Spleen (tissue), 13 donors: ENCODE measurements around the gene RGPD3. TPM values are rescaled to one million over a fixed set of nuclear protein-coding genes. Genes with fewer than 3 reads are reported as not detected.
"Not testable (repeated sequence)": the region's sequence is repeated elsewhere in the genome, so short reads cannot be mapped to it uniquely, and the experiment has no call there.

Experiments
- DNase-seq: peaks from one replicate; pipeline ENCODE4 v3.0.0-alpha.2; 2020
- H3K27ac ChIP-seq, 8 donors: fragments of 200-600 bp; sonication (generic) in 7 of 8; 1 replicate in 4 of 8; 2 replicates in 4 of 8; pipeline versions ENCODE4 v1.5.0 to v1.8.0; 2016 to 2021; ENCODE audit warnings: inconsistent platforms in 4 of 8, mild to moderate bottlenecking in 4 of 8, moderate library complexity in 1 of 8
- H3K27me3 ChIP-seq, 7 donors: fragments of 200-600 bp; sonication (generic) in 6 of 7; replicated peaks in 1 of 7; 1 replicate in 4 of 7; 2 replicates in 3 of 7; pipeline versions ENCODE4 v1.5.0 to v1.8.0; 2016 to 2021; ENCODE audit warnings: inconsistent platforms in 3 of 7, mild to moderate bottlenecking in 1 of 7
- H3K36me3 ChIP-seq, 6 donors: fragments of 200-600 bp; sonication (generic) in 5 of 6; 1 replicate in 4 of 6; 2 replicates in 2 of 6; pipeline versions ENCODE4 v1.5.0 to v1.8.0; 2016 to 2021; ENCODE audit warnings: inconsistent platforms in 2 of 6
- H3K4me1 ChIP-seq, 6 donors: fragments of 200-600 bp; sonication (generic) in 5 of 6; 1 replicate in 3 of 6; 2 replicates in 3 of 6; pipeline versions ENCODE4 v1.5.0 to v1.8.0; 2016 to 2021; ENCODE audit warnings: inconsistent platforms in 3 of 6
- H3K4me3 ChIP-seq, 8 donors: fragments of 200-600 bp; sonication (generic) in 7 of 8; 1 replicate in 4 of 8; 2 replicates in 4 of 8; pipeline versions ENCODE4 v1.5.0 to v1.8.0; 2016 to 2021; ENCODE audit warnings: inconsistent platforms in 4 of 8, mild to moderate bottlenecking in 4 of 8, moderate library complexity in 2 of 8
- H3K9me3 ChIP-seq, 8 donors: fragments of 200-600 bp; sonication (generic) in 7 of 8; 1 replicate in 4 of 8; 2 replicates in 4 of 8; pipeline versions ENCODE4 v1.5.0 to v1.8.0; 2016 to 2021; ENCODE audit warnings: inconsistent platforms in 4 of 8
- POLR2A ChIP-seq, 3 donors: fragments of 450-650 bp; IDR thresholded peaks; one replicate each; pipeline ENCODE4 v1.5.1; 2017; ENCODE audit warnings: antibody characterized with exemption in 3 of 3, mild to moderate bottlenecking in 1 of 3
- POLR2AphosphoS5 ChIP-seq, 3 donors: sonication (generic); formaldehyde crosslinking; IDR thresholded peaks; one replicate each; pipeline ENCODE4 v1.5.1; 2017; ENCODE audit warnings: antibody characterized with exemption in 3 of 3
- WGBS, 5 donors: extraction: QIAGEN DNeasy Blood & Tissue Kit in 3 of 5; methylation state at CpG; one replicate each; pipeline versions ENCODE4 v1.1.5 to v1.1.7; 2013 to 2018; 5-methylcytosine and 5-hydroxymethylcytosine counted together
- intact Hi-C: fragments of 100-400 bp; cut with DNase I; formaldehyde crosslinking; loops from one replicate; pipeline ENCODE4 v1.15.0; 2023; ENCODE audit warnings: low total_unique reads
- long read RNA-seq, 2 donors: transcript quantifications; one replicate each; lab custom pipeline, GENCODE V29; 2026
- polyA plus RNA-seq, 3 donors: library from polyadenylated mRNA; stranded (reverse); fragments of 200-250 nt; gene quantifications; one replicate each; pipeline ENCODE4 v1.2.1, GENCODE V29; 2013
- total RNA-seq, 7 donors: library from RNA; depleted of rRNA in 3 of 7; stranded (reverse); fragments of >200 nt in 3 of 7; fragmentation: NEBNext Ultra II Directional in 4 of 7; extraction: Animal tissue kit (Norgen Biotek cat#: 25700) in 4 of 7; gene quantifications; one replicate each; pipeline versions ENCODE4 v1.1.0 to v1.2.1, GENCODE V29; 2016 to 2021
- TF ChIP-seq, protein P1 (sequence below), 11 experiments: fragments of 200-600 bp in 7 of 11; fragments of 450-650 bp in 4 of 11; sonication (generic) in 4 of 11; IDR thresholded peaks in 8 of 11; conservative IDR thresholded peaks in 3 of 11; 1 replicate in 7 of 11; 2 replicates in 4 of 11; pipeline versions ENCODE4 v1.4.0 to v1.8.0; 2016 to 2021; ENCODE audit warnings: antibody characterized with exemption in 11 of 11, inconsistent platforms in 4 of 11, mild to moderate bottlenecking in 1 of 11
- donor health status: healthy with polysubstance abuse.
- donor health status: DM: no; HTN: no; CAD: no; lungs with moderate emphysema.
- donor health status: DM: no; HTN: no; CAD: no.
- donor health status: Bipolar disorder and iron deficiency.
- donor health status: healthy.
- donor health status: DM: no; HTN: no; CAD: no.
- donor health status: DM: yes; HTN: yes; CAD: no.

RGPD3 gene
- total RNA-seq, result 1 to 10 TPM in 6 of 7 donors, under 1 TPM in 1; 0.27 to 3.5 (median 1.4) TPM
- polyA plus RNA-seq, result under 1 TPM; 0.07 to 0.22 (median 0.11) TPM
- long read RNA-seq, donor 1, result 0 reads
- long read RNA-seq, donor 2, result 0 reads

DNA sequence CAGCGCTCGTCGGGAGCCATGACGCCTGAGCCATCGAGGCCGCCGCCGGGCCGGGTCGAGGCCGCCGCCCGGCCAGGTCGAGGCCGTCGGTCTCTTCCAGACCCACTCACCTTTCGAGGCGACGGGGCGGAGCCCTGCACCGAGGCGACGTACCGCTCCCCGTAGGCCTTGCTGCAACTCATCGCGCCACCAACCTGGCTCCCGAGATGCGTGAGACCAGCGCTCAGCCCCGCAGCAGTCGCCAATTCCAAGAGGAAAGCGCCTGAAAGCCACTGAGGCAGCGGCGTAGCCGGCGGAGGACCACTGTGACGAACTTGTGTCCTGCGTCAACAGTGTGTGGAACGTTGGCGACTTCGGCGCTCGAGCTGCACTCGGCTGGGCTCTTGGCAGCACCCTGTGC is at the start of gene RGPD3:
RGPD3 (minus strand) TSS at position 307 of the 400 bp plus-strand sequence; CDS start at position 182, 125 bp downstream.
- WGBS, 5 donors, result 93 to 98% (median 96%) methylated on average over 24 to 45 of the region's 45 CpGs
- intact Hi-C loops, H3K4me1 ChIP-seq, H3K36me3 ChIP-seq, H3K9me3 ChIP-seq, H3K27ac ChIP-seq, H3K4me3 ChIP-seq, H3K27me3 ChIP-seq: not testable (repeated sequence)
- DNase-seq, result peak; percentile 72

DNA sequence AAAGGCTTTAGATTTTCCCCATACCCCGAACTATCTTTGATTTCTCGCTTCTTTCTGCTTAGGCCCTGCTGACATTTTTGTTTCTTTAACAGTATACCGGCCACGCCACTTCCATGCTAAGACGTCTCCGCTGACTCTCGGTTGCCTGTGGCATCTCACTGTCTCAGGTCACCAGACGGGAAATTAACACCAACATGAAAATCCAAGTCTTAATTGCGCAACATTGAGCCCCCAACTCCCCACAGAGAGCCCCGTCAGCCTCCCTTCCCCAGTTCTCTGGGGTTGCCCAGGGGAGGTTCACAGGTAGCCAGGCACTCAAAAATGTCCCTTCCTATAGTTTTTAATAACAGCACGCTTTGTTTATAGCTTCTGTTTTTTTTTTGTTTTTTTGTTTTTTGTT is 49.1 kb upstream of the RGPD3 start:
- Histone ChIP-seq H3K36me3 (no peaks in the 10 kb centered on the region), H3K9me3 (no peaks in the 10 kb centered on the region), H3K4me1 (no peaks in the 10 kb centered on the region), H3K4me3 (no peak overlapping the region), H3K27me3 (no peaks in the 10 kb centered on the region), H3K27ac (no peak overlapping the region)
- TF ChIP-seq, protein P1, sequence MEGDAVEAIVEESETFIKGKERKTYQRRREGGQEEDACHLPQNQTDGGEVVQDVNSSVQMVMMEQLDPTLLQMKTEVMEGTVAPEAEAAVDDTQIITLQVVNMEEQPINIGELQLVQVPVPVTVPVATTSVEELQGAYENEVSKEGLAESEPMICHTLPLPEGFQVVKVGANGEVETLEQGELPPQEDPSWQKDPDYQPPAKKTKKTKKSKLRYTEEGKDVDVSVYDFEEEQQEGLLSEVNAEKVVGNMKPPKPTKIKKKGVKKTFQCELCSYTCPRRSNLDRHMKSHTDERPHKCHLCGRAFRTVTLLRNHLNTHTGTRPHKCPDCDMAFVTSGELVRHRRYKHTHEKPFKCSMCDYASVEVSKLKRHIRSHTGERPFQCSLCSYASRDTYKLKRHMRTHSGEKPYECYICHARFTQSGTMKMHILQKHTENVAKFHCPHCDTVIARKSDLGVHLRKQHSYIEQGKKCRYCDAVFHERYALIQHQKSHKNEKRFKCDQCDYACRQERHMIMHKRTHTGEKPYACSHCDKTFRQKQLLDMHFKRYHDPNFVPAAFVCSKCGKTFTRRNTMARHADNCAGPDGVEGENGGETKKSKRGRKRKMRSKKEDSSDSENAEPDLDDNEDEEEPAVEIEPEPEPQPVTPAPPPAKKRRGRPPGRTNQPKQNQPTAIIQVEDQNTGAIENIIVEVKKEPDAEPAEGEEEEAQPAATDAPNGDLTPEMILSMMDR (IDR thresholded peaks at IDR 0.05 in 8 of 11, conservative IDR thresholded peaks at IDR 0.05 in 3 of 11), result no peak
- TF ChIP-seq POLR2A (IDR thresholded peaks at IDR 0.05), result no peak
- no peak for TF ChIP-seq POLR2AphosphoS5 (IDR thresholded peaks at IDR 0.05)
- DNase-seq, result no peak
- WGBS, 5 donors, result 90 to 97% (median 92%) methylated on average over 11 of the region's 11 CpGs
- intact Hi-C loops, result no loop called here

DNA sequence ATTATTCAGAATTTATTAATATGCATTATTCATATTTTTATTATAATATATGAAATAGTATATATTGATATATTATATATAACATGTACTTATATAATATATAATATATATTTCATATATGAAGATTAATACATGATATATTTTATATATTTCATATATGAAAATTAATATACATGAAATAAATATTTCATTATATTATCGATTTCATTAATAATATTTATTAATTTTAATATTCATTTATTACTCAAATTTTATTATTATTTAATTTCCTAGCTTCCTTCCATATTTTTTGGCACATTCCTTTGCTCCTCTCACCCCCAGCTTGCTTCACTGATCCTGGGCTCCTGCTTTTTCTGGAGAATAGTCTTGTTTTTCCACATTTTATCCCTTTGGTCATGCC is 48.7 kb upstream of the RGPD3 start:
- 85 to 91% (median 88%) methylated on average over 1 of the region's 1 CpG for WGBS, 5 donors
- Histone ChIP-seq H3K27ac (no peak overlapping the region), H3K9me3 (no peaks in the 10 kb centered on the region), H3K36me3 (no peaks in the 10 kb centered on the region), H3K27me3 (no peaks in the 10 kb centered on the region), H3K4me3 (no peak overlapping the region), H3K4me1 (no peaks in the 10 kb centered on the region)
- no peak for DNase-seq
- intact Hi-C loops, result no loop called here
- TF ChIP-seq POLR2A (IDR thresholded peaks at IDR 0.05) (no peak), POLR2AphosphoS5 (IDR thresholded peaks at IDR 0.05) (no peak)
- TF ChIP-seq, protein P1 (IDR thresholded peaks at IDR 0.05 in 8 of 11, conservative IDR thresholded peaks at IDR 0.05 in 3 of 11), result no peak

DNA sequence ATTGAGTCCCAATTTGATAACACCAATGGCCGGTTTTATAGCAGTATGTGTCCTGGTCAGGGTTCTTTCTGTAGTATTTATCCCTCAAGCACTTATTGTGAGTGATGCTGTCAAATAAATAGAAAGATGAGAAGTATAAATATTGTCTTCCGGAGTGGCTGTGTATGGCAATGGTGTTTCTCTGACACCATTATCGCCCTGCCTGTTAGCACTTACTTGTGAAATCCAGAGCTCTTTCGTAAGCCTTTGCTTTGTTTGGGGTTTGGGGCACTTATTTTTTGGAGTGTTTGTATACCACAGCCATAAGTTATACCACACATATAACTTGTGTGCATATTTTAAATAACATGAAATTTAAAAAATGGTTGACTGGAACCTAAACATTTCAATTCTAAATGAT is 48.2 kb upstream of the RGPD3 start:
- 63 to 91% (median 84%) methylated on average over 4 of the region's 4 CpGs for WGBS, 5 donors
- no peak for DNase-seq
- TF ChIP-seq, protein P1 (IDR thresholded peaks at IDR 0.05 in 8 of 11, conservative IDR thresholded peaks at IDR 0.05 in 3 of 11), result no peak
- TF ChIP-seq POLR2A (IDR thresholded peaks at IDR 0.05), result no peak
- no peak for TF ChIP-seq POLR2AphosphoS5 (IDR thresholded peaks at IDR 0.05)
- Histone ChIP-seq H3K4me1 (no peaks in the 10 kb centered on the region), H3K9me3 (no peaks in the 10 kb centered on the region), H3K36me3 (no peaks in the 10 kb centered on the region), H3K27me3 (no peaks in the 10 kb centered on the region), H3K27ac (no peak overlapping the region), H3K4me3 (no peak overlapping the region)
- intact Hi-C loops, result no loop called here

DNA sequence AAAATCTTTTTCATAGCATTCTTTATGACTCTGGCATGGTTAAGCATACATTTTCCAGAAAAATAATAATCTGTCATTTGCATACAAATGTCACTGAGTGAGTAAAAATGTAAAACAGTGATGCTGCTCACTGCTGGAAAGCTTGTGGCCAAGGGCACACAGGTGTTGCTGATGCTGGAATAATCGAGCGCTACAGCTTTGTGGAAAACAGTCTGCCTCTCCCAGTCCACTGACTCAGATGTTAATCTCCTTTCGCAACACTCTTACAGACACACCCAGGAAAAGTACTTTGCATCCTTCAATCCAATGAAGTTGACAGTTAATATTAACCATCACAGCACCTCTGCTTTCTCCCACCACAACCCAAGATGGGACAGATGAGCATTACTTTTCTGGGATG is 46.6 kb upstream of the RGPD3 start:
- H3K27me3 ChIP-seq, H3K4me3 ChIP-seq, H3K36me3 ChIP-seq, intact Hi-C loops, H3K27ac ChIP-seq, H3K4me1 ChIP-seq, DNase-seq, H3K9me3 ChIP-seq: not testable (repeated sequence)
- 65 to 83% (median 76%) methylated on average over 3 of the region's 3 CpGs for WGBS, 5 donors

DNA sequence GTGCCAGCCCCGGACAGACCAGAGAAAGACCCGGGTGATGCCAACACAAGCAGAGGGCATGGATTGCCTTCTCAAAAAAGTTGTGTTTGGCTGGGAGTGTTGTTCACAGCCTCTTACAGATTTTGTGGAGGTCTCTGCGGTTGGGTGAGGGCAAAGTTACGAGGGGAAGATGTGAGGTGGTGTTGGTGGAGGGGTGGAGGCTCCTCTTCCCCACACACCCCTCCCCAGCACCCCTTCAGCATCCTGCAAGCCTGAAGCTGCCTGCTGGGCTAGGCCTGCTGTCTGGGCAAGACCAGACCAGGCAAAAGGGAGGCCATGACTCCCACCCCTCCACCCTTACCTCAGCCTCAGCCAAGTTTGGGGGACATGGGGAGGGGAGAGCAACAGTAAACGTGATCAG is 45.2 kb upstream of the RGPD3 start:
- H3K9me3 ChIP-seq, H3K36me3 ChIP-seq, H3K27me3 ChIP-seq, H3K4me3 ChIP-seq, H3K4me1 ChIP-seq, intact Hi-C loops, H3K27ac ChIP-seq, DNase-seq: not testable (repeated sequence)
- 80 to 100% (median 96%) methylated on average over 1 to 3 of the region's 5 CpGs; no CpG with 5 or more reads in 1 of the 5 donors for WGBS, 5 donors

DNA sequence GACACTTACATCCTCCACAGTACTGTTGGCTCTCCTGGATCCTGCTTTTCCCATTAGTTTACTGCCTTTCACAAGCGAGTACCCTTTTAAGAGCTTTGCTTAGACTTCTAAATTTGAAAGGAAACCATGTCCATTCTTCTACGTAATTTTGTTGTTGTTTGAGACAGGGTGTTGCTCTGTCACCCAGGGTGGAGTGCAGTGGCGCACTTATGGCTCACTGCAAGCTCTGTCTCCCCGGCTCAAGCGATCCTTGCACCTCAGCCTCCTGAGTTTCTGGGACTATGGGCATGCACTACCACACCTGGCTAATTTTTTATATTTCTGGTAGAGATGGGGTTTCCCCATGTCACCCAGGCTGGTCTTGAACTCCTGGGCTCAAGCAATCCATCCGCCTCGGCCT is 43.7 kb upstream of the RGPD3 start:
- peak overlapping the region in 2 of 8 donors; percentile 28 to 59 for H3K27ac ChIP-seq
- intact Hi-C loops, H3K9me3 ChIP-seq: not testable (repeated sequence)

More for the DNA sequence above, 43.7 kb upstream of the RGPD3 start:
- H3K27me3 ChIP-seq, H3K4me3 ChIP-seq, DNase-seq, H3K4me1 ChIP-seq, H3K36me3 ChIP-seq: not testable (repeated sequence)
- 81 to 91% (median 84%) methylated on average over 7 of the region's 7 CpGs for WGBS, 5 donors
